Skeletal muscle tissue (tissue), 4 donors: ENCODE results near the gene KCNC4. TPM values are rescaled to one million over a fixed set of nuclear protein-coding genes. Genes with fewer than 3 reads are reported as not detected.

ENCODE experiments used
- H3K27ac ChIP-seq: one replicate; pipeline ENCODE4 v1.7.0; 2013; ENCODE audit warnings: mild to moderate bottlenecking, low read depth, low read length, inconsistent platforms
- H3K27me3 ChIP-seq, 3 donors: one replicate each; pipeline ENCODE4 v1.7.0; 2013; ENCODE audit warnings: low read length in 3 of 3; ENCODE audit not compliant: control insufficient read depth in 3 of 3, insufficient read depth in 3 of 3
- H3K36me3 ChIP-seq, 3 donors: one replicate each; pipeline ENCODE4 v1.7.0; 2013; ENCODE audit warnings: low read length in 3 of 3; ENCODE audit not compliant: control insufficient read depth in 3 of 3, insufficient read depth in 3 of 3
- H3K4me1 ChIP-seq, 3 donors: one replicate each; pipeline ENCODE4 v1.7.0; 2013; ENCODE audit warnings: low read length in 3 of 3, mild to moderate bottlenecking in 3 of 3; ENCODE audit not compliant: control insufficient read depth in 3 of 3, insufficient read depth in 3 of 3
- H3K4me3 ChIP-seq, 3 donors: one replicate each; pipeline ENCODE4 v1.7.0; 2013; ENCODE audit warnings: low read length in 3 of 3
- H3K9ac ChIP-seq, 3 donors: one replicate each; pipeline ENCODE4 v1.7.0; 2013; ENCODE audit warnings: low read length in 3 of 3, mild to moderate bottlenecking in 3 of 3, moderate library complexity in 2 of 3, low read depth in 1 of 3
- H3K9me3 ChIP-seq, 3 donors: one replicate each; pipeline ENCODE4 v1.7.0; 2013; ENCODE audit warnings: low read length in 3 of 3; ENCODE audit not compliant: control insufficient read depth in 3 of 3
- total RNA-seq: library from RNA; depleted of rRNA; stranded (reverse); fragments of >200 nt; gene quantifications from one replicate; pipeline ENCODE4 v1.2.3, GENCODE V29; 2014
- donor health status: Osteomylitis.

The KCNC4 gene
- total RNA-seq, 1 donor from 2014 or later = 1.6 TPM

GRCh38 chr1:110218739-110219138, 8.6 kb downstream of the KCNC4 start:
- no peaks in the 10 kb centered on the region for H3K9me3 ChIP-seq
- no peak overlapping the region for H3K9ac ChIP-seq
- peaks cover under 1 to 16% (median 3%) of the 10 kb centered on the region in 3 donors for H3K36me3 ChIP-seq
- no peaks in the 10 kb centered on the region for H3K27me3 ChIP-seq
- peaks cover 3 to 20% (median 8%) of the 10 kb centered on the region in 3 donors for H3K4me1 ChIP-seq
- no peak overlapping the region for H3K27ac ChIP-seq
- no peak overlapping the region for H3K4me3 ChIP-seq

GRCh38 chr1:110220324-110220723, 10.2 kb downstream of the KCNC4 start:
- H3K27ac ChIP-seq = no peak overlapping the region
- H3K36me3 ChIP-seq = peaks cover 3 to 20% (median 5%) of the 10 kb centered on the region in 3 donors
- no peak overlapping the region for H3K4me3 ChIP-seq

GRCh38 chr1:110221119-110221518, 11.0 kb downstream of the KCNC4 start:
- Histone ChIP-seq H3K4me1 (peaks cover 0 to under 1% (median 0%) of the 10 kb centered on the region in 3 donors), H3K36me3 (peaks cover 3 to 20% (median 8%) of the 10 kb centered on the region in 3 donors), H3K4me3 (no peak overlapping the region), H3K27me3 (no peaks in the 10 kb centered on the region), H3K9me3 (no peaks in the 10 kb centered on the region), H3K9ac (no peak overlapping the region), H3K27ac (no peak overlapping the region)

More at GRCh38 chr1:110220324-110220723, 10.2 kb downstream of the KCNC4 start:
- no peak overlapping the region for H3K9ac ChIP-seq
- H3K4me1 ChIP-seq = peaks cover 0 to 8% (median 3%) of the 10 kb centered on the region in 3 donors
- H3K27me3 ChIP-seq = no peaks in the 10 kb centered on the region
- no peaks in the 10 kb centered on the region for H3K9me3 ChIP-seq

GRCh38 chr1:110223127-110223526, 13.0 kb downstream of the KCNC4 start:
- Histone ChIP-seq H3K36me3 (peaks cover 8 to 20% (median 13%) of the 10 kb centered on the region in 3 donors), H3K27ac (no peak overlapping the region)

GRCh38 chr1:110223581-110223980, 13.5 kb downstream of the KCNC4 start:
- no peaks in the 10 kb centered on the region for H3K9me3 ChIP-seq
- H3K27me3 ChIP-seq = no peaks in the 10 kb centered on the region
- H3K27ac ChIP-seq = no peak overlapping the region
- no peak overlapping the region for H3K4me3 ChIP-seq
- peaks cover 8 to 20% (median 13%) of the 10 kb centered on the region in 3 donors for H3K36me3 ChIP-seq
- no peak overlapping the region for H3K9ac ChIP-seq
- peaks cover 4 to 13% (median 12%) of the 10 kb centered on the region in 3 donors for H3K4me1 ChIP-seq

More at GRCh38 chr1:110223127-110223526, 13.0 kb downstream of the KCNC4 start:
- Histone ChIP-seq H3K4me1 (peaks cover 4 to 10% (median 10%) of the 10 kb centered on the region in 3 donors), H3K4me3 (no peak overlapping the region), H3K9ac (no peak overlapping the region), H3K9me3 (no peaks in the 10 kb centered on the region), H3K27me3 (no peaks in the 10 kb centered on the region)

- Histone ChIP-seq H3K4me1 (peaks cover 4 to 18% (median 15%) of the 10 kb centered on the region in 3 donors), H3K27me3 (no peaks in the 10 kb centered on the region), H3K36me3 (peaks cover 10 to 20% (median 13%) of the 10 kb centered on the region in 3 donors), H3K9me3 (no peaks in the 10 kb centered on the region), H3K27ac (no peak overlapping the region), H3K4me3 (no peak overlapping the region), H3K9ac (no peak overlapping the region)
Observed at GRCh38 chr1:110224240-110224995, 14.3 kb downstream of the KCNC4 start.

- H3K4me3 ChIP-seq = no peak overlapping the region
- peaks cover 6 to 26% (median 21%) of the 10 kb centered on the region in 3 donors for H3K4me1 ChIP-seq
- no peaks in the 10 kb centered on the region for H3K9me3 ChIP-seq
- H3K36me3 ChIP-seq = peaks cover 10 to 20% (median 13%) of the 10 kb centered on the region in 3 donors
- no peak overlapping the region for H3K9ac ChIP-seq
- no peaks in the 10 kb centered on the region for H3K27me3 ChIP-seq
- no peak overlapping the region for H3K27ac ChIP-seq
Observed at GRCh38 chr1:110225212-110225611, 15.1 kb downstream of the KCNC4 start.

- Histone ChIP-seq H3K27me3 (no peaks in the 10 kb centered on the region), H3K4me3 (no peak overlapping the region), H3K36me3 (peaks cover 10 to 19% (median 13%) of the 10 kb centered on the region in 3 donors), H3K9ac (no peak overlapping the region), H3K4me1 (peaks cover 6 to 32% (median 21%) of the 10 kb centered on the region in 3 donors), H3K9me3 (no peaks in the 10 kb centered on the region), H3K27ac (no peak overlapping the region)
Observed at GRCh38 chr1:110225756-110226404, 15.8 kb downstream of the KCNC4 start.

- Histone ChIP-seq H3K4me3 (no peak overlapping the region), H3K9ac (peak overlapping the region in 1 of 3 donors; percentile 51), H3K4me1 (peaks cover 6 to 33% (median 21%) of the 10 kb centered on the region in 3 donors), H3K27ac (no peak overlapping the region), H3K9me3 (no peaks in the 10 kb centered on the region), H3K27me3 (no peaks in the 10 kb centered on the region), H3K36me3 (peaks cover 14 to 24% (median 19%) of the 10 kb centered on the region in 3 donors)
Observed at GRCh38 chr1:110227774-110228173, 17.7 kb downstream of the KCNC4 start.

- Histone ChIP-seq H3K27me3 (no peaks in the 10 kb centered on the region), H3K9me3 (no peaks in the 10 kb centered on the region), H3K36me3 (peaks cover 12 to 24% (median 17%) of the 10 kb centered on the region in 3 donors), H3K9ac (no peak overlapping the region), H3K4me3 (no peak overlapping the region), H3K4me1 (peaks cover 6 to 33% (median 21%) of the 10 kb centered on the region in 3 donors), H3K27ac (no peak overlapping the region)
Observed at GRCh38 chr1:110228381-110228780, 18.3 kb downstream of the KCNC4 start.
